Muscle of back (tissue), 13 donors: ENCODE results near the gene ZFP69. TPM values are rescaled to one million over a fixed set of nuclear protein-coding genes. Genes with fewer than 3 reads are reported as not detected.
"Not testable (repeated sequence)": the region's sequence is repeated elsewhere in the genome, so short reads cannot be mapped to it uniquely, and the experiment has no call there.

Source experiments
- DNase-seq, 3 donors: peaks; one replicate each; pipeline versions ENCODE4 v3.0.0 to v3.0.0-alpha.2; 2013
- long read RNA-seq, 9 donors: transcript quantifications; one replicate each; lab custom pipeline, GENCODE V29; 2026
- polyA plus RNA-seq, 10 donors: library from polyadenylated mRNA; unstranded; fragments of 120-200 nt; gene quantifications; one replicate each; pipeline ENCODE4 v1.2.1, GENCODE V29; 2013; ENCODE audit not compliant: insufficient read length in 10 of 10

Gene ZFP69
- 1 to 10 TPM; 4.3 to 6.5 (median 5.0) TPM for polyA plus RNA-seq
- long read RNA-seq, donor 1 = 0 reads
- long read RNA-seq, donor 2 = 0 reads
- long read RNA-seq, donor 3 = 0 reads
- long read RNA-seq, donor 4 = 0 reads
- long read RNA-seq, donor 5 = 0 reads
- long read RNA-seq, donor 6 = 0 reads
- long read RNA-seq, donor 7 = 0 reads
- long read RNA-seq, donor 8 = 0 reads
- long read RNA-seq, donor 9 = 0 reads

DNA sequence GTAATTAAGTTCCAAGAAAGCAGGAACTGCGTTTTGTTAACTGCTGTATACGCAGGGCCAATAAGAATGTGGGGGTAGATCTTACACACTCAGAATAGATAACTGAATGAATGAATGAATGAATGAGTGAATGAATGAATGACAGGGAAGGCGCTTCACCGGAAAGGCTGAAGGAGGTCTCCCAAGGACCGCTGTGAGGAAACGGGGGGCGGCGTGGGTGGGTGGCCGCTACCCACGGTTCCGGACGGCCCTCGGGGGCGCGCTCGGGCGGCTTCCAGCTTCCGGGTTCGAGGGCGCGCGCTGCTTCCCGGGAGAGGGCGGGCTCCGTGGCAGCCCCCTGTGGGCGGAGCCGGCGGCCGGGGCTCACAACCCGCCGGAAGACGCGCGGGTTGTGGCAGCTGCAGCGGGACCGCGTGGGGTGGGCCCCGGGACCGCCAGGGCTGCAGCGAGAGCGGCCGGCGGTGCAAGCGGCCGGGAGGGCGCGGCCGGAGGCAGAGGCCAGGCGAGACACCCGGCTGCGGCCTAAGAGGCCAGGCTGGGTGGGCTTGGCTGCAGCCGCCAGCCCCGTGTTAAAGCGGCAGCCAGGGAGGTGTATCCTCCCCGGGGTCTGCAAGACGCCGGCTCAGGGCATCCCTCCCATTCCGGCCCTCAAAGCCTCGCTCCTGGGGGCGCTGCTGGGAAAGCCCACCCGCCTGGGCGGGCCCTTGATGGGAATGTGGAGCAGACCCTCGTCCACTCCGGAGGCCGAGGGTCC lies at the start of gene ZFP69:
TSS of gene ZFP69 (plus strand) at position 367 of the 754 bp plus-strand sequence. CDS start 2,072 bp downstream, outside the sequence.
- peak; percentile 54 to 90 (median 78) for DNase-seq

DNA sequence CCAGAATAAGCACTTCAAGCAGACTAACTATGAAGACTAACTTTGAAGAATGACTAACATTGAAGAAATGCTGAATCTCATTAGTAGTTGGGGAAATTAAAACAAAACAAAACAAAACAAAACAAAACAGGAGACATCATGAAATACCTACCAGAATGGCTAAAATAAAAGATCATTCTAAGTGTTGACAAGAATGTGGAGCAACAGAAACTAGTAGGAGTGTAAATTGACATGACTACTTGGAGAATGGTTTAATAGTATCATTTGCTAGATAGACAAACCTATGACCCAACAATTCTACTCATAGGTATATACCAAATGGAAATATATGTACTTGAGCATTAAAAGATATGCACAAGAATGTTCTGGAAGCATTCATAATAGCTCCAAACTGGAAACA lies 45.7 kb upstream of the ZFP69 start:
- no peak for DNase-seq

DNA sequence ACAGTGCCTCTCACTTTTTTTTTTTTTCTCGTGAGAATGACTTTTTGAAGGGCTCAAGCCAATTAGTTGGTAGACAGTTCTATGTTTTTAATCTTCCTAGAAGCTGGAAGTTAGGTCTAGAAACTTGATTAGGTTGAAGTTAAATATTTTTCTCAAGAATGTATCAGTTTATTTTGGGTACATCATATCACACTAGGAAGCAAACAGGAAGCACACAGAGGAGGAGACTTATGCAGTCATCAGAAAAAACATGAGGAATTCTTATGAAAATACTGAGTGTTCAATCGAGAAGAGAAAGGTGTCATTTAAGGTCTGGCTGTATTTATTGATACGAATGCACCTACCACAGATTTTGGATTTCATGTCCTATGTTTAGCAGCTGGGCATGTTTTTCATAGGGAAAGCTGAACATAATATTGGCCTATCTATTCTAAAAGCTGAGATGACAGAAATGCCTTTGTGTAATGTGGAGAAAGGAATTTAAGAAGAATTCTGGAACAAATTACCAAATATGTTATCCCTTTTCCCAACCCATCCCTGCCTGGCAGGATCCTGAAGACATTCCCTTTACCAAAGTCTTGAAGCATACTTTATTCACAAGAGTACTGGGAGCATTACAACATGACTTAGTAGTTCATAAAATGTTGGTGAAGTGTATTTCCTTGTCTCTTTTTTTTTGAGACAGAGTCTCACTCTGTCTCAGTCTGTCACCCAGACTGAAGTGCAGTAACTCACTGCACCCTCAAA lies 44.3 kb upstream of the ZFP69 start:
- no peak for DNase-seq

DNA sequence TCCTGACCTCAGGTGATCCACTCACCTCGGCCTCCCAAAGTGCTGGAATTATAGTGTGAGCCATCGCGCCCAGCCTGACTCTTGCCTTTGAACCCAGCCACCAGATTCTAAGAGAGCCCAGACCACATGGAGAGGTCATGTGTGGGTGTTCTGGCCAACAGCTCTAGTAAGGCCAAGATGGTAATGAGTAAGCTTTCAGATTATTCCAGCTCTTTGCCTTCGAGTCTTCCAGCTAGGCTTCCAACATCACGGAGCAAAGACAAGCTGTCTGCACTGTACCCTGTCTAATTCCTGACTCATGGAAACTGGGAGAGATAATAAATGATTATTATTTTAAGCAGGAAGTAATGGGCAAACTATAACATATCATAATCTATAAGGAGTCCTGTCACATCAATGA lies 41.6 kb upstream of the ZFP69 start:
- DNase-seq = no peak

DNA sequence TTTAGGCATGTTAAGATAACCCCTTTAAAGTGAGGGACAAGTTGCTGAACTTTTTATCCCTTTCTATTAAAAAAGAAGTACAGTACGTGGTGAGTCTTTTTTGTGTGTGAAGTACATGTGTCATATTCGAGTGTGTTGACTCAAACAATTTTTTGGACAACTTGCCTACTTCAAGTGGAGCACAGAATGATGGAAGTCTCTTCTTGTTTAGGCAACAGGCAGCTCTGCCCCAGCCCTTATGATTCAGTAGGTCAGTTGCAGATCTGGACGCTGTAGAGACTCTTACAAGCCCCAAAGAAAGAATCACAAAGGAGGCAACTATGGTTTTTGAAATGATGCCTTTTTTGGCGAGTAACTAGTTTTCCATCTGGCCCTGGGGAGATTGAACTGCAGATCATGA lies 41.2 kb upstream of the ZFP69 start:
- no peak for DNase-seq

DNA sequence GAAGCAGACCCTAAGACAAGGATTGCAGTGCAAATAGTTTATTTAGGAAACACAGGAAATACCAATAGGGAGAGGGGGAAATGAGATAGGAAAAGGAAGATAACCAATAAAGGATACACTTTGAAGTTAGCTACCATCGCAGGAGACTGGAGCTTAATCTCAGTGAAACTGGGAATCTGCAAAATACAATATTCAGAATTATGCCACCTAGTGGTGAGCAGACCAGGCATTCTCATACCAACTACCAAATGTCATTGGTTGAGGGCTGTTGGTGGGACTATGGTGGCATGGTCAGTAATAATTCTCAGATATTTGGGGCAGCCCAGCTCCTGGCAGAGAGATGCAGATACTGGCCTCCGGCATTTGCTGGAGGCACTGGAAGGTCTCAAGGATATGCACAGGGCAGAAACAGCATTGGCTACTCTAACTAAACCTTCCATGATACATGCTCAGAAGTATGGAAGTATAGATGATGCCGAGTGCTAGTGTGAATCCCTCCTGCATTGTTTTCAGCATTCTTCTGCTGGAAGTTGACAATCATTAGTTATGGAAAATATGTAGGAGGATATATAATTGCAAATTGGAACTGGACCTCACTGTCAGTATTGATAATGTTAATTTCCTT lies 38.6 kb upstream of the ZFP69 start:
- peak in 1 of 3 donors; percentile 19 for DNase-seq

DNA sequence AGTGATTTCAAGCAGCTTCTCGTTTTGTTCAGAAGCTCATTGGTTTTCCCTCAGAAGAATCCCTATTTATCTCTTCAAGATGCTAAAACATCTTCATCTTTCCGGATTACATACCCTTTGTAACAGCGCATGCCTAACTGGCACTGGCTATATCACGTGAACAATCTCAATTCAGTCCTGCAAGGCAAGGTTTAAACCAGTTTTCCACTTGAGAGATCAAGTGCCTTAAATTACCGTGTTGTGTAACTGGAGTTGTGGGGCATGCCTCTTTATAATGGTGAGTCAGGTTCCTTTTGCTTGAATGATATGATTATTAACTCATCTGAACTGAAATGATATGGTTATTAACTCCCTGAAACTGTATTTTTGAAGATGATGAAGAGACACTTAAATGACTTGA lies 37.8 kb upstream of the ZFP69 start:
- DNase-seq = no peak

DNA sequence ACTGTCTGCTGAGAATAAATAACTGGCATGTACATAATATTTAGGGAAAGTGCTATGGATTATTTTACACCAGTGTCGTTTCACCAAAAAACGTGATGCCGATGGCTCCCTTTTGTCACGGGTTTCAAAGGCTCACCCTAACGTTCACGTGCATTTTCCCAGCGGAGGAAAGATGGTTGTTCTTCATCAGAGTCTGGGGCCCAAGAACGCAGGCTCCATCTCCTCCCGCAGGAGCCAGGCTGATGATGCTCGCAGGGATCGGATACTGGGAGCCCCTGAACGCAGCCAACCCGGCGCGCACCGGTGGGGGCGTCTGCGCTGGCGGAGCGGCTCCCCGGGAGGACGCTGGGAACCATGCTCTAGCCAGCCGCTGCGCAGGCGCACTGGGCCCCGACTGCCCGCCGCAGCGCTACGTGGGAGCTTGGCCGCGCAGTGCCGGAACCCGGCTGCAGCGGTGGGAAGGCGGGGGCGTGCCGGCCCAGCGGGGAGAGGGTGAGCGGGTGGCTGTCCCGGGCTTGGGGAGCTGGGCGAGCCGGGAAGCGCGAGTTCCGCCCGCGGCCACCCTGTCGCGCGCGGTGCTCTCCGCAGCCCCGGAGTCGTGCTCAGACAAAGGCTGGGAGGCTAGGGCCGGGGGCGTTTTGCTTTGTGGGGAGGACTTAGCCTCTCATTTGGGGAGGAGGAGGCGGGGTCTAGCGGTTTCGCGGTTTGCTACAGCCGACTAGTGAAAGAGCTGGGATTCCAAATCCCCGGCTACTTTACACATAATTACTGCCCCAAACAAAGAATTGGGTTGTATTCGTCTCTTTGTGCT lies 27.2 kb upstream of the ZFP69 start, which contains the start of gene ZFP69B:
TSS of gene ZFP69B (plus strand) at position 793 of the 811 bp plus-strand sequence. CDS start 486 bp downstream, outside the sequence.
- peak; percentile 92 to 98 (median 94) for DNase-seq

DNA sequence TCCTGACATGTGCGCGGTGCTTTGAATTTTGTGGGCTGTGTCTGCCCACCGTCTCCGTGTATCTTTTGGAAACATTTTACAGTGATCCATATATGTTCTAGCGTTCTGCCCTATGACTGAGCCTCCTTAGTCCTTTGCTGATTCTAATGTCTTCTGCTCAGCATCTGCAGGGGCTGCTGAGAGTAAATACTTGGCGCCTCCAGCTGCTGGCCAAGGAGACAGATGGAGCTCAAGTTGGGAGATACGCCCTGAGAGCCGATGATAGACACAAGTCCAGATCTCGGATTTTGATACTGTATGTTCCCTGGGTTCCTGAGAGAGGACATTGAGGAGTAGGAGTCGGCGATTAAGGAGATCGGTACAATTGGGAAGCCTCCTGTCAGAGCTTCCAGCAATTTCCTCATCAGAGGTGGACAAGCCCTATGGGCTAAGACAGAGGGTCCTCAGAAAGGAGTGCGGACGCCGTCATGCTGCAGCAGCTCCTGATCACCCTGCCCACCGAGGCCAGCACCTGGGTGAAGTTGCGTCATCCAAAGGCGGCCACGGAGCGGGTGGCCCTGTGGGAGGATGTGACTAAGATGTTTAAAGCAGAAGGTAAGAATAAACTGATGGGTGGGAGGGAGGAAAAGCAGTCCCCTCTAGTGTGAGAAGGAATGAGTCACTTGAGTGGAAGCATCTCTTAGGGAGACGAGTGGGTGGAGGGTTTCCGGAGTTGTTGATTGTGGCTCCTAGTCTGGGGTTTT lies 26.4 kb upstream of the ZFP69 start:
- peak in 2 of 3 donors; percentile 7 to 11 for DNase-seq

DNA sequence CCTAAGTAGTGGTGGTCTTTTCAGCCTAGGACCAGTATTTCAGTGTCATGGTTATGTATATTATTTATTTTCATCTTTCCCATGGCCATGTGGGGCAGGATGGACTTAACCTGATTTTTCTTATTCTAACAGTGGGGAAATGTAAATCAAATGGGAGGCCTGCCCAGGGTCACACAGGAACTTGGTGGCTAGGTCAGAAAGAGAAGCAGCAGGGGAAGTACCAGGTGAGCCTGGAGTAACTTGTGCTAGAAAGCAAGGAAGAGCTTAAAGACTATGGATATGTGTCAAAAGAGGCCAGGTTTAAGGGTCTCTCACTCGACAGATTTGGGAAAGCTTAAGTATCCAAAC lies 25.9 kb upstream of the ZFP69 start:
- DNase-seq = no peak

DNA sequence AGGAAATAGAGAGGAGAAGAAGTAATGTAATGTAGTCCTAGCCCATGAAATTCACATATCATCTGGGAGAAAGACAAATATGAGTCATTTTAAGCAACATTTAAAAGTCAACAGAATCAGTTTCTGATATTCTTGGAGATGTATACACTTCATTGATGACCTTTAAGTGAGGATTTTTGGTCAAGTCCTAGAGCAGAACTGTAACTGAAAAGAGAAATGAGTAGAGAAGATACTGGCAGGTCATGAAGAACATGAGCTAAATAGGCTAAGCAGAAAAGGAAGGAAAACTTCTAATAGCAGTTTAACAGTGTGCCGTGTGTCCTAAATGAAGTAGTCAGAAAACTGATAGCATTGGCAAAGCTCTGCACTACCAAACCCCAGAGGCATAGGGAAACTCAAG lies 22.2 kb upstream of the ZFP69 start:
- DNase-seq = no peak

DNA sequence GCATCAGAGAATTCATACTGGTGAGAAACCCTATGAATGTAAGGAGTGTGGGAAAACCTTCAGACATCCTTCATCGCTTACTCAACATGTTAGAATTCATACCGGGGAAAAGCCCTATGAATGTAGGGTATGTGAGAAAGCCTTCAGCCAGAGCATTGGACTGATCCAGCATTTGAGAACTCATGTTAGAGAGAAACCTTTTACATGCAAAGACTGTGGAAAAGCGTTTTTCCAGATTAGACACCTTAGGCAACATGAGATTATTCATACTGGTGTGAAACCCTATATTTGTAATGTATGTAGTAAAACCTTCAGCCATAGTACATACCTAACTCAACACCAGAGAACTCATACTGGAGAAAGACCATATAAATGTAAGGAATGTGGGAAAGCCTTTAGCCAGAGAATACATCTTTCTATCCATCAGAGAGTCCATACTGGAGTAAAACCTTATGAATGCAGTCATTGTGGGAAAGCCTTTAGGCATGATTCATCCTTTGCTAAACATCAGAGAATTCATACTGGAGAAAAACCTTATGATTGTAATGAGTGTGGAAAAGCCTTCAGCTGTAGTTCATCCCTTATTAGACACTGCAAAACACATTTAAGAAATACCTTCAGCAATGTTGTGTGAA lies 14.0 kb upstream of the ZFP69 start:
- no peak for DNase-seq

DNA sequence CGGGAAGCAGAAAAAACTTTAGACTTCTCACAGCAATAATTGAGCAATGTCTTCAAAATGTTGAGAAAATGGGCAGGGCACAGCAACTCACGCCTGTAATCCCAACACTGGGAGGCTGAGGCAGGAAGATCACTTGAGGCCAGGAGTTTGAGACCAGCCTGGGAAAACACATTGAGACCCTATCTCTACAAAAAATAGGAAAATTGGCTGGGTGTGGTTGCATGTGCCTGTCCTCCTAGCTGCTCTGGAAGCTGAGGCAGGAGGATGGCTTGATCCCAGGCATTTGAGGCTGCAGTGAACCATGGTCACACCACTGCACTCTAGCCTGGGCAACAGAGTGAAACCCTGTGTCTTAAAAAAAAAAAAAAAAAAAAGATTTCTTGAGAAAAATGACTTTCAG lies 7.8 kb upstream of the ZFP69 start:
- no peak for DNase-seq

DNA sequence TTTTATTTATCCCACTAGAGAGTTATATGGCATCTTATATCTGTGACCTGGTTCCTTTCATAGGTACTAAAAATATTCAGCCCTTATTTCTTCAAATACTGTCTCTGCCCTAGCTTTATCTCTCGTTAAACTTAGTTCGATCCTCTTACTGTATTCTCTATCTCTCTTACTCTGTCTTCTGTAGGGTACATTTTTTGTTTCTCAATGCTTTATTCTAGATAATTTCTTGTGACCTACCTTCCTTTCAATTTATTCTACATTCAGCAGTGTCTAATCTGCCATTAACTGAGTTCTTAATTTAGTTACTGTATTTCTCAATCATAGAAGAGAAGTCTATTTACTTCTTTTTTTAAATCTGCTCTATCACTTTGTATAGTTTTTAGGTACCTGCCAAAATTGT lies 1.8 kb upstream of the ZFP69 start:
- DNase-seq = no peak

DNA sequence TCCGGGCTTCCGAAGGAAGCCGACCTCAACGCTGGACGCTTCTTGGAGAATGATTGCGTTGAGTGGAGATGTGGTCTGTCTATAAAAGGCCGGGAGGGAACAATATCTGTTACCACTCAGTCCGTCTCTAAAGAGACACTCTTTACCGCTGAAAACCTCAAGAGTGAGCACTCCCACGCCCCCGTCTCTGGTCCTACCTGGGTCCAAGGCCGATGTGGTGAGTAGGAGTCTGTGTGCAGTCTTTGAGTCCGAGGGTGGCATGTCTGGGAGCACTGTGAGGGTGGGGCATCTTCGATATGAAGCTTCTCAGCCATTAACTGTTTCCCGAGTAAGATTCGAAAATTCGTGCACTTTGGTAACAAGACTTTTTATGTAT lies 576 bp downstream of the ZFP69 start:
- peak in 1 of 3 donors; percentile 7 for DNase-seq

DNA sequence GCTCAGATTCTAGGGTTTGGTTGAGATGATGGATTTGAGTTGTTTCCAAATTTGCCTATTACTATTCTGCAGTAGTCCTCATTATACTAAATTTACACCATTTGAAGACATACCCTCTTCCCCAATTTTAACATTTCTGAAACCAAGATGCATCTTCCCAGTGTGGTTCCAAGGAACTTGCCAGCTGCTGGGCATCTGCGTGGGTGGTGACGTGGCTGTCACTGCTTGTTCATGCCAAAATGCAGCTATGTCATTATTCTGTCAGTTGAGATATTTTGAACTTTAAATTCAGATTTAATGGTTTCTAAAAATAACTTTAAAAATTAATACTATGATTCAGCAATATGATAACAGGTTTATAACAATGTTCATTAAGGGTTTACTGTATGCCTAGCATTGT lies 1.2 kb downstream of the ZFP69 start:
- peak in 1 of 3 donors; percentile 26 for DNase-seq

DNA sequence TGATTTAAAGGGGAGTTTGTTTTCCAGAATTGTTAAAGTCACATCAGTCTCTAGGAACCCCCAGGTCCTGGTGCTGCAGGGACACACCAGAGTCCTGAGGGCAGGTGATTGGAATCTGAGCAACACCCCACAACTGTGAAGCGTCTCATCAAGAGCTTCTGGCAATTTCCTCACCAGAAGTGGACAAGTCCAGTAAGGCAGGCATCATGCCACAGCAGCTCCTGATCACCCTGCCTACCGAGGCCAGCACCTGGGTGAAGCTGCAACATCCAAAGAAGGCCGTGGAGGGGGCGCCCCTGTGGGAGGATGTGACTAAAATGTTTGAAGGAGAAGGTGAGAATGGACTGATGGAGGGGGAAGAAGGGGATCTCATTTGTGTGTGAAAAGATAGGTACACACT lies 2.1 kb downstream of the ZFP69 start:
- no peak for DNase-seq

DNA sequence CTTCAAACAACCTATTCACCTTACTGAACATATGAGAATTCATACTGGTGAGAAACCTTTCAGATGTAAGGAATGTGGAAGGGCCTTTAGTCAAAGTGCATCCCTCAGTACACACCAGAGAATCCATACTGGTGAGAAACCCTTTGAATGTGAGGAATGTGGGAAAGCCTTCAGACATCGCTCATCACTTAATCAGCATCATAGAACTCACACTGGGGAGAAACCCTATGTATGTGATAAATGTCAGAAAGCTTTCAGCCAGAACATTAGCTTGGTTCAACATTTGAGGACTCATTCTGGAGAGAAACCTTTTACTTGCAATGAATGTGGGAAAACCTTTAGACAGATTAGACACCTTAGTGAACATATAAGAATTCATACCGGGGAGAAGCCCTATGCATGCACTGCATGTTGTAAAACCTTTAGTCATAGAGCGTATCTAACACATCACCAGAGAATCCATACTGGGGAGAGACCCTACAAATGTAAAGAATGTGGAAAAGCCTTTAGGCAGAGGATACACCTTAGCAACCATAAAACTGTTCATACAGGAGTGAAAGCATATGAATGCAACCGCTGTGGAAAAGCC lies 18.3 kb downstream of the ZFP69 start:
- peak in 1 of 3 donors; percentile 2 for DNase-seq

DNA sequence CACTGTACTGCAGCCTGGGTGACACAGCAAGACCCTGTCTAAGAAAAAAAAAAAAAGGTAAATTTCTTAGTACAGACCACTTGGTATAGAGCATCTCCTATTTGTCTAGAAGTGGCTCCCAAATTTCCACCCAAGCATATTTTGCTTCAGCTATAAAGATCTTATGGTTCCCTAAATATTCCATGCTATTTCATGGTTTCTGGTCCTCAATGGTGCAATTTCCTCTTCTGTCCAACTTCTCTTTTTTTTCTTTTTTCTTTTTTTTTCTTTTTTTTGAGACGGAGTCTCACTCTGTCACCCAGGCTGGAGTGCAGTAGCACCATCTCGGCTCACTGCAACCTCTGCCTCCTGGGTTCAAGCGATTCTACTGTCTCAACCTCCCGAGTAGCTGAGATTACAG lies 25.6 kb downstream of the ZFP69 start:
- DNase-seq = not testable (repeated sequence)

DNA sequence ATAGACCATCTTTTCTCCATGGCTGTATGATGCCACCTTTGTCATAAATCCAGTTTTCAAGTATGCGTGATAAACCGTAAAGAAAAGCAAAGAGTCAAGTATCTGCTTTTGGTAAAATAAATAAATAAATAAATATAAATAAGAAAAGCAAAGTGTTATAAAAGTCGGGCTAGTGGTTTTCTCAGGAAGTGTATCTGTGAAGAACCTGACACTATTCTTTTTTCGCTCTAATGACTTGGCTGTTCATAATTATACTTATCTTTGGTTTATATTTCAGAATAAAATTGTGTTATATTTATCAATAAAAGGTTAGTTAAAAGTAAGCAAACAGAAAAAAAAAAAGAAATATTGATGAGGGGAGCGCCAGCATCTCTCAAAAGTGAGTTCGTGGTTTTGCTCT lies 30.9 kb downstream of the ZFP69 start:
- no peak for DNase-seq
